Ishikawa (cell line): ENCODE data around the gene AHNAK2.

Experiments
- CEBPB ChIP-seq: IDR thresholded peaks from 2 replicates; pipeline ENCODE4 v1.6.1; 2012
- CREB1 ChIP-seq: IDR thresholded peaks from 2 replicates; pipeline ENCODE4 v1.6.1; 2012; ENCODE audit warnings: low read depth
- EGR1 ChIP-seq: IDR thresholded peaks from 2 replicates; pipeline ENCODE4 v1.6.1; 2012
- EP300 ChIP-seq: IDR thresholded peaks from 2 replicates; pipeline ENCODE4 v1.6.1; 2012; ENCODE audit warnings: borderline replicate concordance
- TCF12 ChIP-seq: IDR thresholded peaks from 2 replicates; pipeline ENCODE4 v1.6.1; 2012; ENCODE audit warnings: low read depth
- YY1 ChIP-seq: IDR thresholded peaks from 2 replicates; pipeline ENCODE4 v1.6.1; 2012; ENCODE audit warnings: low read depth
- ZBTB7A ChIP-seq: IDR thresholded peaks from 2 replicates; pipeline ENCODE4 v1.6.1; 2012; ENCODE audit warnings: low read depth

- TF ChIP-seq TCF12 (no peak), EP300 (no peak), ZBTB7A (no peak), CREB1 (no peak), CEBPB (no peak), EGR1 (no peak), YY1 (no peak)
Measured at GRCh38 chr14:104956290-104956890, 21.8 kb downstream of the AHNAK2 start.
